ENCODE results near the gene FBXL15. TPM values are rescaled to one million over a fixed set of nuclear protein-coding genes. Genes with fewer than 3 reads are reported as not detected.

FBXL15 gene
- total and polyA plus RNA-seq, 2 of the 13 experiments (the other 11 are each of a cell fraction or from before 2014, with no cell fraction given) = 4.3 to 8.3 TPM

GRCh38 chr10:102432162-102432950 lies 11.7 kb downstream of the FBXL15 start, which contains the start of gene CUEDC2 (continued):
- TF ChIP-seq ZNF280D (CRISPR knock-in tag; IDR thresholded peaks at IDR 0.05) (peak; percentile 47; the same call in 1 of the 2 replicates), BCL3 (CRISPR knock-in tag; IDR thresholded peaks at IDR 0.05) (peak; percentile 88; the same call in 1 of the 2 replicates), ZSCAN31 (CRISPR knock-in tag; IDR thresholded peaks at IDR 0.05; ENCODE audit: low read depth) (peak; percentile 85; the same call in 1 of the 2 replicates), ZNF512 (CRISPR knock-in tag; IDR thresholded peaks at IDR 0.05) (no peak), IRF1 (CRISPR knock-in tag; IDR thresholded peaks at IDR 0.05; ENCODE audit: low read depth) (no peak; the same call in 1 of the 2 replicates), GMEB1 (CRISPR knock-in tag; IDR thresholded peaks at IDR 0.05; ENCODE audit: borderline replicate concordance) (peak; percentile 89), JDP2 (CRISPR knock-in tag; IDR thresholded peaks at IDR 0.05; ENCODE audit: borderline replicate concordance) (no peak), JUNB (CRISPR knock-in tag; IDR thresholded peaks at IDR 0.05; ENCODE audit: borderline replicate concordance) (no peak), ZNF569 (CRISPR knock-in tag; IDR thresholded peaks at IDR 0.05; ENCODE audit: borderline replicate concordance) (no peak), HOMEZ (CRISPR knock-in tag; IDR thresholded peaks at IDR 0.05; ENCODE audit: low read depth) (0 out of 2 replicates have a peak, but pooled peaks have one; percentile 15), MYNN (CRISPR knock-in tag; IDR thresholded peaks at IDR 0.05; ENCODE audit: low read depth) (no peak)

All from HepG2 (cell line).